Sigmoid colon (tissue), 4 donors: ENCODE measurements around the gene SPACA9.

Experiments used
- POLR2A ChIP-seq, 2 donors: fragments of 450-650 bp; IDR thresholded peaks; one replicate each; pipeline ENCODE4 v1.6.1; 2016; ENCODE audit warnings: antibody characterized with exemption in 2 of 2, mild to moderate bottlenecking in 2 of 2, moderate library complexity in 2 of 2
- POLR2AphosphoS5 ChIP-seq, 4 donors: sonication (generic); formaldehyde crosslinking; IDR thresholded peaks; one replicate each; pipeline ENCODE4 v1.6.1; 2017; ENCODE audit warnings: antibody characterized with exemption in 4 of 4
- TF ChIP-seq, protein P1 (sequence below), 4 experiments: fragments of 450-650 bp in 3 of 4; fragments of 200-600 bp in 1 of 4; IDR thresholded peaks; one replicate each; pipeline ENCODE4 v1.5.1; 2016 to 2019; ENCODE audit warnings: antibody characterized with exemption in 4 of 4, mild to moderate bottlenecking in 3 of 4, moderate library complexity in 2 of 4

DNA sequence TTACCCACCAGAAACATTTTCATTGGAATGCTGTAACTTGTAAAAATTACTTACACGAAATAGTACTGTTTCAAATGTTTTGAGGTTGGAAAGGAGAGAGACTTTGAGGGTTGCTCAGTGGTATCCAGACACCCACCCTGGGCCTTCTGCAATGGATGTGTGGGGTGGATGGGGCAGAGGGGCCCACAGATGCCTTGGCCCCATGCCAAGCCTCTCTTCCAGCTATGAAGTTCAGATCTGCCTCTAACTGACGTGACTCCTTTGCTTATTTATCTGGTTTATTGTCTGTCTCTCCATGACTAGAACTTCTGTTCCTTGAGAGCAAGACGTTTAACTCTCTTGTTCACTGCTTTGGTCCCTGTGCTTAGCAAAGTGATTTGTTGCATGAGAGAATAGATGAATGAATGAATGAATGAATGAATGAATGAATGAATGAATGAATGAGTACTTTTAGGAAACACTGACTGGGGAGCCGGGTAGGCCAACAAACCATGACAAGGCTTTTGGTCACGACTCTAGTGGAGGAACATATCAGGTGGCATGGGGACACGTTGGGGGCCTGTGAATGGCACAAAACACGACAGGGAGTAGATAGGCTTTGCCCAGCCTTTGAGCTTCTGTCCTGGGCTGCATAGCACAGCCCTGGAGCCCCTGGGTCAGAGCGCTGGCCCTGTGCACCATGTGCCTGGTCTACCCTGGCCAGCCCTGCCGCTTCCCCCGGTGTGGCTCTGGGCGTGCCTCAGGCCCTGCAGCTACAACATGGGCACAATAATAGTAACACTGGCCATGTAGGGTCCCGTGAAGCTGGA is 32.4 kb upstream of the SPACA9 start:
- TF ChIP-seq POLR2AphosphoS5 (IDR thresholded peaks at IDR 0.05): no peak
- TF ChIP-seq, protein P1, sequence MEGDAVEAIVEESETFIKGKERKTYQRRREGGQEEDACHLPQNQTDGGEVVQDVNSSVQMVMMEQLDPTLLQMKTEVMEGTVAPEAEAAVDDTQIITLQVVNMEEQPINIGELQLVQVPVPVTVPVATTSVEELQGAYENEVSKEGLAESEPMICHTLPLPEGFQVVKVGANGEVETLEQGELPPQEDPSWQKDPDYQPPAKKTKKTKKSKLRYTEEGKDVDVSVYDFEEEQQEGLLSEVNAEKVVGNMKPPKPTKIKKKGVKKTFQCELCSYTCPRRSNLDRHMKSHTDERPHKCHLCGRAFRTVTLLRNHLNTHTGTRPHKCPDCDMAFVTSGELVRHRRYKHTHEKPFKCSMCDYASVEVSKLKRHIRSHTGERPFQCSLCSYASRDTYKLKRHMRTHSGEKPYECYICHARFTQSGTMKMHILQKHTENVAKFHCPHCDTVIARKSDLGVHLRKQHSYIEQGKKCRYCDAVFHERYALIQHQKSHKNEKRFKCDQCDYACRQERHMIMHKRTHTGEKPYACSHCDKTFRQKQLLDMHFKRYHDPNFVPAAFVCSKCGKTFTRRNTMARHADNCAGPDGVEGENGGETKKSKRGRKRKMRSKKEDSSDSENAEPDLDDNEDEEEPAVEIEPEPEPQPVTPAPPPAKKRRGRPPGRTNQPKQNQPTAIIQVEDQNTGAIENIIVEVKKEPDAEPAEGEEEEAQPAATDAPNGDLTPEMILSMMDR (IDR thresholded peaks at IDR 0.05): no peak
- no peak for TF ChIP-seq POLR2A (IDR thresholded peaks at IDR 0.05)
